GM12878 (cell line): ENCODE results near the gene NUCB1. TPM values are rescaled to one million over a fixed set of nuclear protein-coding genes. Genes with fewer than 3 reads are reported as not detected.

Experiments
- BHLHE40 ChIP-seq, 2 experiments: fragments of 450-650 bp in 1 of 2; IDR thresholded peaks; 2 replicates each; pipeline ENCODE4 v1.6.1; 2011 to 2017; ENCODE audit warnings: low read depth in 2 of 2, borderline replicate concordance in 1 of 2, improper control_type of control experiment in 1 of 2, low read length in 1 of 2, mild to moderate bottlenecking in 1 of 2
- BMI1 ChIP-seq: fragments of 450-650 bp; IDR thresholded peaks from 2 replicates; pipeline ENCODE4 v1.6.1; 2016; ENCODE audit warnings: mild to moderate bottlenecking, moderate library complexity, borderline replicate concordance
- CBX3 ChIP-seq: fragments of 200-600 bp; sonication (generic); IDR thresholded peaks from 2 replicates; pipeline ENCODE4 v1.6.1; 2016; ENCODE audit warnings: low read depth, borderline replicate concordance
- CBX5 ChIP-seq: sonication (generic); IDR thresholded peaks from 2 replicates; pipeline ENCODE4 v1.6.1; 2016; ENCODE audit warnings: low read depth, moderate library complexity, mild to moderate bottlenecking, inconsistent platforms
- DPF2 ChIP-seq: fragments of 450-650 bp; IDR thresholded peaks from 2 replicates; pipeline ENCODE4 v1.6.1; 2017; ENCODE audit warnings: mild to moderate bottlenecking
- EP300 ChIP-seq, 2 experiments: fragments of 150-350 bp in 1 of 2; IDR thresholded peaks; 2 replicates each; pipeline ENCODE4 v1.6.1; 2011 to 2012; ENCODE audit warnings: low read depth in 2 of 2, low read length in 2 of 2, borderline replicate concordance in 1 of 2, improper control_type of control experiment in 1 of 2, inconsistent platforms in 1 of 2; ENCODE audit not compliant: control insufficient read depth in 1 of 2
- ESRRA ChIP-seq: IDR thresholded peaks from 2 replicates; pipeline ENCODE4 v1.6.1; 2012; ENCODE audit warnings: mild to moderate bottlenecking, low read length, improper control_type of control experiment
- HSF1 ChIP-seq: fragments of 150-350 bp; IDR thresholded peaks from 2 replicates; pipeline ENCODE4 v1.6.1; 2014; ENCODE audit warnings: mild to moderate bottlenecking, low read depth, low read length
- JUNB ChIP-seq: IDR thresholded peaks from 2 replicates; pipeline ENCODE4 v1.6.1; 2016; ENCODE audit warnings: antibody characterized with exemption, mild to moderate bottlenecking
- MEF2A ChIP-seq: IDR thresholded peaks from 2 replicates; pipeline ENCODE4 v1.6.1; 2011; ENCODE audit warnings: low read depth, mild to moderate bottlenecking, low read length, moderate library complexity; ENCODE audit not compliant: insufficient read depth
- NR2C1 ChIP-seq: fragments of 450-650 bp; IDR thresholded peaks from 2 replicates; pipeline ENCODE4 v1.6.1; 2017; ENCODE audit warnings: antibody characterized with exemption, mild to moderate bottlenecking, moderate library complexity
- NR2C2 ChIP-seq: IDR thresholded peaks from 2 replicates; pipeline ENCODE4 v1.6.1; 2011; ENCODE audit warnings: borderline replicate concordance, low read depth; ENCODE audit not compliant: control insufficient read depth, insufficient read length
- SMAD5 ChIP-seq: IDR thresholded peaks from 2 replicates; pipeline ENCODE4 v1.6.1; 2016; ENCODE audit warnings: antibody characterized with exemption, low read depth
- TBL1XR1 ChIP-seq: IDR thresholded peaks from 2 replicates; pipeline ENCODE4 v1.6.1; 2012; ENCODE audit warnings: low read depth, low read length, improper control_type of control experiment
- ZBTB4 ChIP-seq: fragments of 450-650 bp; formaldehyde crosslinking; IDR thresholded peaks from 2 replicates; pipeline ENCODE4 v1.4.0; 2022; ENCODE audit warnings: mild to moderate bottlenecking, moderate library complexity
- ZNF384 ChIP-seq: IDR thresholded peaks from 2 replicates; pipeline ENCODE4 v1.6.1; 2012; ENCODE audit warnings: low read depth, mild to moderate bottlenecking, low read length, improper control_type of control experiment, borderline replicate concordance
- polyA plus RNA-seq, 11 experiments: library from polyadenylated mRNA; depleted of rRNA in 4 of 11; unstranded in 6 of 11; stranded (reverse) in 5 of 11; fragments of >200 nt; fragmentation: Nextera tagmentation in 4 of 11; fragmentation: Illumina TruSeq in 1 of 11; extraction: Ambion mirVana in 4 of 11; extraction: Trizol in 1 of 11; gene quantifications; 1 replicate in 1 of 11; 2 replicates in 10 of 11; pipeline versions ENCODE4 v1.2.1 to v1.2.3, GENCODE V29; 2011 to 2016; ENCODE audit warnings: inconsistent platforms in 2 of 11, missing spikeins in 2 of 11, low read depth in 1 of 11
- total RNA-seq, 4 experiments: library from RNA; depleted of rRNA in 3 of 4; stranded (reverse); fragments of >200 nt in 3 of 4; fragmentation: Illumina TruSeq in 1 of 4; extraction: Trizol in 1 of 4; gene quantifications; 2 replicates each; pipeline versions ENCODE4 v1.2.1 to v1.2.3, GENCODE V29; 2013 to 2021
- TF ChIP-seq, protein P1 (sequence below): IDR thresholded peaks from 2 replicates; pipeline ENCODE4 v1.6.1; 2011; ENCODE audit warnings: mild to moderate bottlenecking, low read depth, low read length, moderate library complexity; ENCODE audit not compliant: insufficient replicate concordance
- TF ChIP-seq, protein P2 (sequence below): fragments of 450-650 bp; IDR thresholded peaks from 2 replicates; pipeline ENCODE4 v1.6.1; 2018; ENCODE audit warnings: mild to moderate bottlenecking, low read depth, moderate library complexity; ENCODE audit not compliant: partially characterized antibody
- TF ChIP-seq, protein P3 (sequence below): IDR thresholded peaks from 2 replicates; pipeline ENCODE4 v1.6.1; 2011; ENCODE audit warnings: low read depth, low read length, improper control_type of control experiment, borderline replicate concordance

The NUCB1 gene
- total and polyA plus RNA-seq, 10 of the 15 experiments (the other 5 are each of a cell fraction or from before 2014, with no cell fraction given): 1.8 to 112 (median 44.5) TPM

DNA sequence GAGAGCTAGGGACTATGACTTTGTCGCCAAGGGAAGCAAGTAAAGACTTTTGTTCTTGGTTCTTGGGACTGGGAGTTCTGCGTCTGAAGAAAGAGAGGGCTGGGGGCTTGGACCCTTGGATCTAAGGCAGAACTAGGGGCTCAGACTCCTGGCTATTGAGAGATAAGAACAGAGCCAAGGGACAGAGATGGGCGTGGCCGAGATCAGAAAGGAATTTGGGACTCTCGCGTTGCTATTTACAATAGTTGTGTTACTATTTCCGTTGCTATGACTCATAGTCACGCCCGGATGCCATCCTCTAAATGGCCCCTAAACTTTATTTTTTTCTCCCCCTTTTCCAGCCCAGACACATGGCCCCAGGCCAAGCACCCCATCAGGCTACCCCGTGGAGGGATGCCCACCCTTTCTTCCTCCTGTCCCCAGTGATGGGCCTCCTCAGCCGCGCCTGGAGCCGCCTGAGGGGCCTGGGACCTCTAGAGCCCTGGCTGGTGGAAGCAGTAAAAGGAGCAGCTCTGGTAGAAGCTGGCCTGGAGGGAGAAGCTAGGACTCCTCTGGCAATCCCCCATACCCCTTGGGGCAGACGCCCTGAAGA is 27.1 kb upstream of the NUCB1 start (continued):
- TF ChIP-seq TBL1XR1 (no peak), ZNF384 (no peak), NR2C1 (no peak), SMAD5 (no peak), NR2C2 (no peak), BHLHE40 (IDR thresholded peaks at IDR 0.05; ENCODE audit: borderline replicate concordance in 1 of 2, low read depth in 2 of 2, low read length in 1 of 2) (peak; percentile 71 to 74; a peak in 3 of 4 replicates), CBX5 (no peak), ESRRA (no peak), JUNB (peak; percentile 67), BMI1 (peak; percentile 74), EP300 (IDR thresholded peaks at IDR 0.05; ENCODE audit: borderline replicate concordance in 1 of 2, control insufficient read depth in 1 of 2, low read depth in 2 of 2, low read length in 2 of 2) (0 out of 4 replicates have a peak, but pooled peaks of 1 of the 2 experiments have one; percentile 17), HSF1 (no peak), CBX3 (no peak), DPF2 (no peak), ZBTB4 (CRISPR knock-in tag) (no peak), MEF2A (peak; percentile 94)
- TF ChIP-seq, protein P1, sequence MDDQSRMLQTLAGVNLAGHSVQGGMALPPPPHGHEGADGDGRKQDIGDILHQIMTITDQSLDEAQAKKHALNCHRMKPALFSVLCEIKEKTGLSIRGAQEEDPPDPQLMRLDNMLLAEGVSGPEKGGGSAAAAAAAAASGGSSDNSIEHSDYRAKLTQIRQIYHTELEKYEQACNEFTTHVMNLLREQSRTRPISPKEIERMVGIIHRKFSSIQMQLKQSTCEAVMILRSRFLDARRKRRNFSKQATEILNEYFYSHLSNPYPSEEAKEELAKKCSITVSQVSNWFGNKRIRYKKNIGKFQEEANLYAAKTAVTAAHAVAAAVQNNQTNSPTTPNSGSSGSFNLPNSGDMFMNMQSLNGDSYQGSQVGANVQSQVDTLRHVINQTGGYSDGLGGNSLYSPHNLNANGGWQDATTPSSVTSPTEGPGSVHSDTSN: no peak
- TF ChIP-seq, protein P2, sequence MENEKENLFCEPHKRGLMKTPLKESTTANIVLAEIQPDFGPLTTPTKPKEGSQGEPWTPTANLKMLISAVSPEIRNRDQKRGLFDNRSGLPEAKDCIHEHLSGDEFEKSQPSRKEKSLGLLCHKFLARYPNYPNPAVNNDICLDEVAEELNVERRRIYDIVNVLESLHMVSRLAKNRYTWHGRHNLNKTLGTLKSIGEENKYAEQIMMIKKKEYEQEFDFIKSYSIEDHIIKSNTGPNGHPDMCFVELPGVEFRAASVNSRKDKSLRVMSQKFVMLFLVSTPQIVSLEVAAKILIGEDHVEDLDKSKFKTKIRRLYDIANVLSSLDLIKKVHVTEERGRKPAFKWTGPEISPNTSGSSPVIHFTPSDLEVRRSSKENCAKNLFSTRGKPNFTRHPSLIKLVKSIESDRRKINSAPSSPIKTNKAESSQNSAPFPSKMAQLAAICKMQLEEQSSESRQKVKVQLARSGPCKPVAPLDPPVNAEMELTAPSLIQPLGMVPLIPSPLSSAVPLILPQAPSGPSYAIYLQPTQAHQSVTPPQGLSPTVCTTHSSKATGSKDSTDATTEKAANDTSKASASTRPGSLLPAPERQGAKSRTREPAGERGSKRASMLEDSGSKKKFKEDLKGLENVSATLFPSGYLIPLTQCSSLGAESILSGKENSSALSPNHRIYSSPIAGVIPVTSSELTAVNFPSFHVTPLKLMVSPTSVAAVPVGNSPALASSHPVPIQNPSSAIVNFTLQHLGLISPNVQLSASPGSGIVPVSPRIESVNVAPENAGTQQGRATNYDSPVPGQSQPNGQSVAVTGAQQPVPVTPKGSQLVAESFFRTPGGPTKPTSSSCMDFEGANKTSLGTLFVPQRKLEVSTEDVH: no peak
- TF ChIP-seq, protein P3, sequence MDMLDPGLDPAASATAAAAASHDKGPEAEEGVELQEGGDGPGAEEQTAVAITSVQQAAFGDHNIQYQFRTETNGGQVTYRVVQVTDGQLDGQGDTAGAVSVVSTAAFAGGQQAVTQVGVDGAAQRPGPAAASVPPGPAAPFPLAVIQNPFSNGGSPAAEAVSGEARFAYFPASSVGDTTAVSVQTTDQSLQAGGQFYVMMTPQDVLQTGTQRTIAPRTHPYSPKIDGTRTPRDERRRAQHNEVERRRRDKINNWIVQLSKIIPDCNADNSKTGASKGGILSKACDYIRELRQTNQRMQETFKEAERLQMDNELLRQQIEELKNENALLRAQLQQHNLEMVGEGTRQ: no peak
